GM12874 (cell line): ENCODE measurements around the gene RPTOR.

ENCODE experiments used
- TF ChIP-seq, protein P1 (sequence below): IDR thresholded peaks from 2 replicates; pipeline ENCODE4 v1.5.1; 2011; ENCODE audit warnings: low read depth, mild to moderate bottlenecking, control low read depth, low read length, moderate library complexity; ENCODE audit not compliant: insufficient read depth

RPTOR gene

DNA sequence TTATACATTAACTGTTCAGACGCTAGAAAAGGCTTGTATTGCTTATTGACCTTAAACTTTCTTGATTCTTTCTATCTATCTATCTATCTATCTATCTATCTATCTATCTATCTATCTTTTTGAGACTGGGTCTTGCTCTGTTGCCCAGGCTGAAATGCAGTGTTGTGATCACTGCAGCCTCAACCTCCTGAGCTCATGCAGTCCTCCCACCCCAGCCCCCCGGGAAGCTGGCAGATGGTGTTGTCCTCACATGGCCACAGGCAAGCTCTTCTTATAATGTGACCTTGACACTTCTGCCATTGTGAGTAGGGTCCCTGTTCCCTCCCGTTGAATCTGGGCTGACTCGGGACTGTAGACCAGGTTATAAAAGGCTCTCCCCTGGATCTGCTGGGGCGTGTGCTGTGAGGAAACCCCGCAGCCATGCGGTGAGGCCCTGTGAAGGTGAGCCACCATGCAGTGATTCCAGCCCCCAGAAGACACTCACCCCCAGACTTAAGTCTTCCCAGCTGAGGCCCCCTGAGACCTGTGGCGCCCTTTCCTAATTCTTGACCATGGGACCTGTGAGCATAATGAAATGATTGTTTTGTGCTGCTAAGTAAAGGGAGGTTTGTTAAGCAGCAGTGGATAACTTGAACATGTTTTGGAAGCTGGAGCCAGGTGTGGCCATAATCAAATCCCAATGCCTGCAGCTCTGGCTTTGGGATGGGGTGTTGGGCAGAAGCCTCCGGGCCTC is 54.3 kb downstream of the RPTOR start:
- TF ChIP-seq, protein P1, sequence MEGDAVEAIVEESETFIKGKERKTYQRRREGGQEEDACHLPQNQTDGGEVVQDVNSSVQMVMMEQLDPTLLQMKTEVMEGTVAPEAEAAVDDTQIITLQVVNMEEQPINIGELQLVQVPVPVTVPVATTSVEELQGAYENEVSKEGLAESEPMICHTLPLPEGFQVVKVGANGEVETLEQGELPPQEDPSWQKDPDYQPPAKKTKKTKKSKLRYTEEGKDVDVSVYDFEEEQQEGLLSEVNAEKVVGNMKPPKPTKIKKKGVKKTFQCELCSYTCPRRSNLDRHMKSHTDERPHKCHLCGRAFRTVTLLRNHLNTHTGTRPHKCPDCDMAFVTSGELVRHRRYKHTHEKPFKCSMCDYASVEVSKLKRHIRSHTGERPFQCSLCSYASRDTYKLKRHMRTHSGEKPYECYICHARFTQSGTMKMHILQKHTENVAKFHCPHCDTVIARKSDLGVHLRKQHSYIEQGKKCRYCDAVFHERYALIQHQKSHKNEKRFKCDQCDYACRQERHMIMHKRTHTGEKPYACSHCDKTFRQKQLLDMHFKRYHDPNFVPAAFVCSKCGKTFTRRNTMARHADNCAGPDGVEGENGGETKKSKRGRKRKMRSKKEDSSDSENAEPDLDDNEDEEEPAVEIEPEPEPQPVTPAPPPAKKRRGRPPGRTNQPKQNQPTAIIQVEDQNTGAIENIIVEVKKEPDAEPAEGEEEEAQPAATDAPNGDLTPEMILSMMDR: no peak

DNA sequence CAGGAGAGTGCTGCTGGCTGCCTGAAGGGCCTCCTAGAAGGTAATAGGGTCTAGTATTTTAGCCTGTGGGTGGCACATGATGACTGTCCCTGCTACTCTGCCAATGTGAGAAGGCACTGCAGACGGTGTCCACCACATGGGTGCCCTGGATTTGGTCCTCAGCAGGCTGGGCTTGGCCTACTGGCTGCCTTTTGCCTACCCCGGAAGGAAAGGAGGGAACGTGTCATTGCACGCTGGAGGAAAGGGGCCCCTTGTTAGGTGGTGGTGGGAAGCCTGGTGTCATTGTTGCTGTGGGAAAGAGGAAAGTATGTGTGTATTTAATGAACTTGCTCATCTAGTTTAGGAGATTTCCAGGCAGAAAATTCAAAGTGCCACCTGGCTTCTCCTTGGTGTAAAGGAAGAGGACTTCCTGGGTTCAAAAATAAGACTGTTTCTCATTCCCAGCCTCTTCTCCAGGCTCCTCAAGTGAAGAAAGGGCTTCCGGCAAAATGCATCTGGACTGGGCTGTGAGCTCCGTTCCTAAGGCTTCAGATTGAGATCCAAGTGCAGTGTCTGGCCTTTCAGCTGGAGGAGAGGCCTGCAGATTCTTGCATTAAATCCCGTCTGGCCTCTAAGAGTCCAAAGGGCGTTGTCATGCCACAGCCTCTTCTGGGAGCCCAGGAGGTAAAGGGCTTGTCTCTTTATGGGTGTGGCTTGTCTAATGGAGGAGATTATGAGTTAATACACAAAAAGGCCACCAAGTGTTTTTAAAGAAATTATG is 55.1 kb downstream of the RPTOR start:
- TF ChIP-seq, protein P1: no peak

DNA sequence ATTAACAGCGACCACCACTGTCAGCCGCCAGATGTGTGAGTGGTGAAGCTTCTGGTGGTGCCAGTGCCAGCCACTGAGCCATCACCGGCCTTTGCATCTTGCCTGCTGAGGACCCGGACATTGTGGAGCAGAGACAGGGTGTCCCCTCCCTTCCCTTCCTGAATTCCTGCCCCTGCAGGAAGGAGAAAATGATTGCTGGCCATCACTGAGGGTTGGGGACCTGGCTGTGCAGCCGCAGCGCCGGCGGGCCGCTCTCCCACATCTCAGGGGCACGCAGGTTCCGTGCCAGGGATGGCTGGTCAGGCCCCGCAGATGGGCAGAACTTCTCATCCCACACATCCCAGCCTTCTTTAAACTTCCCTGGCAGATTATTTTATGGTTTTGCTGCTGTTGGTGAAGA is 56.5 kb downstream of the RPTOR start:
- TF ChIP-seq, protein P1: no peak

DNA sequence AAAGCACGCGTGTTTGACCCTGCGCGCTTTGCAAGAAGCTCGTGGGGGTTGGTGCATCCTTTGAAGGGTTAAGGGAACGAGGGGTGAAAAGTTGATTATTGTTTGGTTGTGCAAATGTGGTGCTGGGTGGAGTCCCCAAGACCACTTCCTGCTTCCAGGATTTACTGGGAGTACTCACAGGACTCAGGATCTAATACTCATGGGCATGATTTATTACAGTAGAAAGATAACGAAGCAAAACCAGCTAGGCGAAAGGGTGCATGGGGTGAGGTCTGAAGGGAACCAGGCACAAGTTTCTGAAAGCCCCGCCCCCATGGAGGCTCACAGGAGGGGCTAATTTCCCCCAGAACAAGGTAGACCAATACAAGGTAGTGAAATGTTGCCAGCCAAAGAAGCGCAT is 58.8 kb downstream of the RPTOR start:
- TF ChIP-seq, protein P1: no peak

DNA sequence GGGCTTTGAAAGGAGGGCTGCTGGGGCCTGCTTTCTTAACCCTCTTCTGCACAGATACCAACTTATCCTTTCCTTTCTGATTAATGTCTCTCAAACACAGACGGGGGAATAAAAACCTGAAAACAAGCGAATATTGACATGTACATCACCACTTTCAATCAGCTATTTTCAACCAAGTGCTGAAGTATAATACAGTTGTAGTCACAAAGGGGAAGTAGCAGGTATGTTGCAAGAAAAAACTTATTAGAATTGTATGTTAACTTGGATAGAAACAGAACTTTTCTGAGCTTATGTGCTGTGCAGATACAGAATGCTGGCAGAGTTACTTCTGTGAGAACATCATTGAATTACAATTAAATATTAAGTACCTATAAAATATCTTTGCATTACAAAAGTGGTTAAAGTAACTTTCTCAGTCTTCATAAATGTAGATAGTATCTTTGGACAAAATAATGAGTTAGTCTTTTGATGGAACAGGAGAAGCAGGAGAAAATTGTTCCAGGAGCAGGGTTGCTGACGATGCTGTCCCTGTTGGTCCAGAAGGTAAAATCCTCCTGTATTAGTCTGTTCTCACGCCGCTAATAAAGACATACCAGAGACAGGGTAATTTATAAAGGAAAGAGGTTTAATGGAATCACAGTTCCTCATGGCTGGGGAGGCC is 59.5 kb downstream of the RPTOR start:
- TF ChIP-seq, protein P1: no peak

DNA sequence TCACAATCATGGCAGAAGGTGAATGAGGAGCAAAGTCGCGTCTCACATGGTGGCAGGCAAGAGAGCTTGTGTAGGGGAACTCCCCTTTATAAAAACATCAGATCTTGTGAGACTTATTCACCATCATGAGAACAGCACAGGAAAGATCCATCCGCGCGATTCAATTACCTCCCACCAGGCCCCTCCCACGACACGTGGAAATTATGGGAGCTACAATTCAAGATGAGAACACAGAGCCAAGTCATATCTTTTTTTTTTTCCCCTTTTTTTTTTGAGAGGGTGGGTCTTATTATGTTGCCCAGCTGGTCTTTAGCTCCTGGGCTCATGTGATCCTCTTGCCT is 60.0 kb downstream of the RPTOR start:
- TF ChIP-seq, protein P1: no peak

DNA sequence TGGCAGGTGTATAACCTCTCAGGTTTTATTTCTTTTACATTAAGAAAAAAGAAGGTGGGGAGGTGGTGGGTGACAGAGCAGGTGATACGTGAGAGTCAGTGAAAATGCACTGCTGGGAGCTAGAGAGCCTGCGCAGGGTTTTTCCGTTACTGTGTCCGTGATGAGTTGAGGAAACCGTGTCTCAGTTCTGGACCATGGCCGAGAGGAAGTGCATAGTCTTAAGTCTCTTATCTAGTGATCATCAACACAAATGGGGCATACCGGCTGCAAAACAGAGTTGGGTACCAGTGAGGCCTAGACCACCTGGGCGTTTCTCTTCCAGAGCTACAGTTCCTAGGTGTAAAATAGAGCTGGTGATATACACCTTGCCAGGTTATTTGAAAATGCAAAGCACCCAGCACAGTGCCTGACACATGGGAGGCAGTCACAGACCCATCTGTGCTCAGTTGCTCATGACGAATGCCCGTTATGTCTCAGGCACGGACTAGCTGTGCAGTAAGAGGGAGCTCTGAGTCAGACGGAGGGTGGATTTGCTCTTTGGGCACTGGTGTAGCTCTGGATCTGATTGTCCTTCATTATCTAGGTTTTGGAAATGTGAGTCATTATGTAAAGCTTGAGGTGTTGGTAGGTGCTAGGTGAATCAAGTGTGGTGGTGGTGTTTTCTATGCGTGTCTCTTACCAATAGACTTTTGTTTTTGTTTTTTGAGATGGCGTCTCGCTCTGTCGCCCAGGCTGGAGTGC is 60.9 kb downstream of the RPTOR start:
- TF ChIP-seq, protein P1: no peak
